Thoracic aorta (tissue), 2 donors: ENCODE measurements around the gene PI16. TPM values are rescaled to one million over a fixed set of nuclear protein-coding genes. Genes with fewer than 3 reads are reported as not detected.

Source experiments
- ATAC-seq: fragments of 150-250 bp; one replicate; pipeline ENCODE4 v1.8.0; 2017; ENCODE audit warnings: low read depth; ENCODE audit not compliant: insufficient number of reproducible peaks, low FRiP score
- DNase-seq: peaks from one replicate; pipeline ENCODE4 v3.0.0-alpha.2; 2020; ENCODE audit warnings: low spot score
- H3K27ac ChIP-seq, 2 donors: fragments of 200-600 bp; sonication (generic); 1 replicate in 1 of 2; 2 replicates in 1 of 2; pipeline ENCODE4 v1.5.1; 2016; ENCODE audit warnings: mild to moderate bottlenecking in 2 of 2, moderate library complexity in 2 of 2
- H3K27me3 ChIP-seq: fragments of 200-600 bp; sonication (generic); replicated peaks from 2 replicates; pipeline ENCODE4 v1.6.0; 2016; ENCODE audit warnings: mild to moderate bottlenecking; ENCODE audit not compliant: insufficient read depth
- H3K36me3 ChIP-seq: fragments of 200-600 bp; sonication (generic); one replicate; pipeline ENCODE4 v1.5.1; 2016
- H3K4me1 ChIP-seq, 2 donors: fragments of 200-600 bp; sonication (generic); 1 replicate in 1 of 2; 2 replicates in 1 of 2; pipeline versions ENCODE4 v1.5.1 to v1.6.0; 2016; ENCODE audit warnings: low read depth in 2 of 2, mild to moderate bottlenecking in 1 of 2; ENCODE audit not compliant: control insufficient read depth in 1 of 2
- H3K4me3 ChIP-seq: fragments of 200-600 bp; sonication (generic); 2 replicates; pipeline ENCODE4 v1.5.1; 2016; ENCODE audit warnings: mild to moderate bottlenecking
- H3K9me3 ChIP-seq: fragments of 200-600 bp; sonication (generic); 2 replicates; pipeline ENCODE4 v1.5.1; 2016
- CTCF ChIP-seq: fragments of 200-600 bp; sonication (generic); IDR thresholded peaks from one replicate; pipeline ENCODE4 v1.5.1; 2019; ENCODE audit warnings: antibody characterized with exemption
- total RNA-seq, 2 donors: library from RNA; depleted of rRNA; stranded (reverse); fragments of >200 nt; gene quantifications; one replicate each; pipeline versions ENCODE4 v1.1.0 to v1.2.3, GENCODE V29; 2016

Gene PI16
- total RNA-seq, 2 donors from 2014 or later: 44.3 to 89.7 TPM

DNA sequence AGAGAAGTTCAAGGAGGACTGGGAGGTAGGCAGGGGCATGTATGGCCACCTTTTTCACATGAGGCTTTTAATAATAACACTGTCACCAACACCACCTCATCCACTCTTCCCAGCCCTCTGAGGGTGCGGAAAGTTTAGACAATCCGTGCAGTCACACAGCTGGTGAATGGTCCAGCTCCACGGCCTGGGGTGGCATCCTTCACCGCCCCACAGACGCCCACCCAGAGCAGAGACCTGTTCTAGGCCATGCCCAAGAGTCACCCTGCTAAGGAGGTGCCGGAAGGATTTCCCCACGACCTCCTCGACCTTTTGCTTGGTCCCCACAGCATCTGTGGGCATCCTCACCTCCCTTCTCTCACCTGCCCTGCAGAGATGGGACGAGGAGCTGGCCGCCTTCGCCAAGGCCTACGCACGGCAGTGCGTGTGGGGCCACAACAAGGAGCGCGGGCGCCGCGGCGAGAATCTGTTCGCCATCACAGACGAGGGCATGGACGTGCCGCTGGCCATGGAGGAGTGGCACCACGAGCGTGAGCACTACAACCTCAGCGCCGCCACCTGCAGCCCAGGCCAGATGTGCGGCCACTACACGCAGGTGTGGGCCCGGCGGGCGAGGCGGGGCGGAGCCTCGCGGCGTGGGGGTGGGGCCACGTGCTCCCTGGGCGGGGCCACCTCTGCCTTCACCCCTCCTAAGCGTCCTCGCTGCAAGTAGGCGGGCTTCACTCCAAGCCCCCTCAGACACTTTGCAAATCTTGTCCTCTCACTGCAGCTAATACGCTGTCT lies 4.4 kb downstream of the PI16 start:
- no peaks in the 10 kb centered on the region for H3K27me3 ChIP-seq
- H3K36me3 ChIP-seq: no peaks in the 10 kb centered on the region
- no peaks in the 10 kb centered on the region for H3K9me3 ChIP-seq
- H3K27ac ChIP-seq: no peak overlapping the region
- no peak for ATAC-seq
- TF ChIP-seq CTCF: no peak
- peaks cover 0 to 5% of the 10 kb centered on the region in 2 donors for H3K4me1 ChIP-seq
- no peak overlapping the region for H3K4me3 ChIP-seq
- DNase-seq: no peak

GRCh38 chr6:36959555-36960250 lies 5.2 kb downstream of the PI16 start:
- Histone ChIP-seq H3K27ac (no peak overlapping the region), H3K9me3 (no peaks in the 10 kb centered on the region), H3K4me3 (no peak overlapping the region), H3K4me1 (peaks cover 0 to 12% of the 10 kb centered on the region in 2 donors), H3K27me3 (no peaks in the 10 kb centered on the region), H3K36me3 (no peaks in the 10 kb centered on the region)
- ATAC-seq (no peak), DNase-seq (no peak)
- TF ChIP-seq CTCF: no peak

DNA sequence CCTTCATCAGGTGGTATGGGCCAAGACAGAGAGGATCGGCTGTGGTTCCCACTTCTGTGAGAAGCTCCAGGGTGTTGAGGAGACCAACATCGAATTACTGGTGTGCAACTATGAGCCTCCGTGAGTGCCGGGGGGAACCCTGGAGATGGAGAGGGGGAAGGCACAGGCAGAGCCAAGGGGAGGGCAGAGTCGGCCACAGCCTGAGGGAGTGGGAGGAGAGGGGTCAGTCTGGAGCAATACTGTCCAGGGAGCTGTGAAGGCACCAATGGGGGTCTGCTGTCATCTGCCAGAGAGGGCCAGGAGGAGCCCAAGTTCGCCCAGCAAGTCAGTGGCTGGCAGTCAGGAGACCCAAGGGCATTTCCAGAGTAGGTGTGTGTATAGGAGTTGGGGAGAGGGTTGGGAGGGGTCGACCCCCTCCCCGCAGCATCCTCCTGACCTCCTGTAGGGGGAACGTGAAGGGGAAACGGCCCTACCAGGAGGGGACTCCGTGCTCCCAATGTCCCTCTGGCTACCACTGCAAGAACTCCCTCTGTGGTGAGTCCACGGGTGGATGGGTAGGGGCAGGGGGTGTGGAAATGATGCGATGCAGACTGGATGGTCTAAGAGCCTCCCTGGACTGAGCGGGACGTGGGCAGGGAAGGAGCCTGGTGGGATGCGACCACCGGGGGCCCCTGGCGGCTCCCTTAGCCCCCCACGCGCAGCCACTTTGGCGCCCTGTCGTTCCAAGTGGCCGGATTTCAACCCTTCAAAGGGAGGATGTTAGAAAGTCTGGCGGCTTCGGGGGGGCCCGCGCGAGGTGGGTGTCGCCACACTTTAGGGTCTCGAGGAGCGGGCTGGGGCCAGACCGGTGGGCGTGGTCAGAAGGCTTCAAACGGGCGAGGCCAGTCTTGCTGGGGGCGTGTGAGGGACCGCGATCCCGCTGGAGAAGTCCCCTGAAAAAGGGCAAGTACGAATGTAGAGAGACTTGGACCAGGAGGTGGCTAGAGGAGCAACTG lies 7.2 kb downstream of the PI16 start:
- Histone ChIP-seq H3K9me3 (no peaks in the 10 kb centered on the region), H3K27me3 (no peaks in the 10 kb centered on the region), H3K36me3 (no peaks in the 10 kb centered on the region), H3K4me3 (no peak overlapping the region), H3K27ac (no peak overlapping the region), H3K4me1 (peaks cover 0 to 14% of the 10 kb centered on the region in 2 donors)
- DNase-seq (no peak), ATAC-seq (no peak)
- TF ChIP-seq CTCF: no peak

GRCh38 chr6:36962874-36963273 lies 8.3 kb downstream of the PI16 start:
- H3K27me3 ChIP-seq: no peaks in the 10 kb centered on the region
- H3K27ac ChIP-seq: no peak overlapping the region
- no peaks in the 10 kb centered on the region for H3K9me3 ChIP-seq
- DNase-seq (no peak), ATAC-seq (no peak)
- peaks cover 0 to 14% of the 10 kb centered on the region in 2 donors for H3K4me1 ChIP-seq
- no peak for TF ChIP-seq CTCF
- H3K4me3 ChIP-seq: no peak overlapping the region
- peaks cover 5% of the 10 kb centered on the region for H3K36me3 ChIP-seq
